Eye (tissue), 1 donor: ENCODE data around the gene SCML2.
"Not testable (repeated sequence)": the region's sequence is repeated elsewhere in the genome, so short reads cannot be mapped to it uniquely, and the experiment has no call there.

Experiments used
- DNase-seq: peaks from one replicate; pipeline ENCODE4 v3.0.0-alpha.2; 2015

Gene SCML2

GRCh38 chrX:18271309-18271708 is 83.2 kb downstream of the SCML2 start:
- DNase-seq = no peak

DNA sequence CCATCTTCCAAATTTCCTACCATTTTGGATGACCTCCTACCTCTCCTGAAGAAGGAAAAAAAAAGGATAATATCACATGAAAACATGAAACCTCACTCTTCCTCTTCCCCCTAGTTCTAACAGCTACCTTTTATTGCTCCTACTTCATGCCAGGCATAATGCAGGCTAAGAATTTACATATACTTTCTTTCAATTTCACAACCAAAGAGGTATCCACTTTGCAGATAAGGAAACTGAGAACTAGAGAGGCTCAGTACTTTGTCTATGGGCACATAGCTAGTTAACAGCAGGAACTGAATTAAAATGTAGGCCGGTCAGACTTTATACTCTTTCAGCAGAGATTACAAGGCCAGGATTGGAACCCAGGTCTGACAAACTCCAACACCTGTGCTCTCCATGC is 99.4 kb downstream of the SCML2 start:
- no peak for DNase-seq

GRCh38 chrX:18252644-18253359 is 101.7 kb downstream of the SCML2 start:
- DNase-seq = peak; percentile 1

DNA sequence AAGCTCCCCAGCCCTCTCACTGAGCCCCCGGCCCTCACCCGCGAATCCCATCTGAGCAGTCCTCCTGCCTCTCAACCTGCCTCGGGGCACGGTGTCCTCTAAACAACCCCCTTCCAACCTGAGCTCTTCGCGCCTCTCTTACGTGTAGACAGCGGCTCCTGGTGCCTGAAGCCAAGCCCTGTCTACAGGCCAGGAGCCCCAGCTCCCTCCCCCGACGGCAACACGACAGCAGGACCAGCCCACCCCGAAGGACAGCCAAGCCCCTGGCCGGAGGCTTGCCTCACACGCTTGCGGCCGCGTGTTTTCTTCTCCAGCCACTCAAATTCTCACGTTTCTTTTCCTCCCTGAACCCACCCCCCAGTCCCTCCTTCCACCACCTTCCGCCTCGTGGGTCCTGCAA is 124.8 kb downstream of the SCML2 start:
- not testable (repeated sequence) for DNase-seq

GRCh38 chrX:18228069-18228468 is 126.4 kb downstream of the SCML2 start:
- no peak for DNase-seq

DNA sequence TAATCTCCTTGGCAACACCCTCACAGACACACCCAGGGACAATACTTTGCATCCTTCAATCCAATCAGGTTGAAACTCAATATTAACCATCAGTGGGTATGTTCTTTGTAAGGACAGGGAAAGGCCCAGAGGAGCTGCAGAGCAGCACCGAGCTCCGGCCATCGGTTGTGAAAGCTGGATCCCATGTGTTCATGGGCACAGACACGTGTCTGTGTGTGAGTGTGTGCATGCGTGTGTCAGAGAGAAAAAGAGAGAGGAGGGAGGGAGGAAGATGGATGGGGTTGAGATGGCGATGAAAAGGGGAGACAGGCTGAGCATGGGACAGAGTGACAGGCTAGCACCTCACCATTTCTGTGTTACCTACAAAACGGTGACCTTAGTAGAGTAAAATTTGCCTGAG is 127.0 kb downstream of the SCML2 start:
- DNase-seq = no peak

DNA sequence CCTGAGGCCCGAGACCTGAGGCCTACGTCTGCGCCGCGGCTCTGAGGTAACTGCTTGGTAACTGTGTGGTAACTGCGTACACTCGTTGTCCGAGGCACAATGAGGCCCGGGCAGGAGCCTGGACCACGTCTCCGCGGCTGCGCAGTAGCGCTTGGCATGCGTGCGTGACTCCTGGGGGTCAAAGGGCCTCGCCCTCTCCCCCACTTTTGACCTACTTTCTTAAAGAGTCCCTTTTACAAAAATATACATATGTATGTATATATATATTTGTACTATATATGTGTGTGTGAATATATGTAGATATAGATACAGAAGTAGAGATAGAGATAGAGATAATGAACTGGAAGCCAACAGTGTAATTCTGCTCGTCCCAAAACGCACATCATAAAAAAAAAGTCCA is 133.7 kb downstream of the SCML2 start, which contains the start of gene BEND2:
Gene BEND2, minus strand, starts transcription at position 101 of the 400 bp plus-strand sequence. CDS start 136 bp downstream, outside the sequence.
- DNase-seq = no peak

- peak; percentile 56 for DNase-seq
Observed at GRCh38 chrX:18210470-18210869, 144.0 kb downstream of the SCML2 start.

GRCh38 chrX:18206657-18207056 is 147.8 kb downstream of the SCML2 start:
- DNase-seq = no peak

- DNase-seq = no peak
Observed at GRCh38 chrX:18203631-18204030, 150.9 kb downstream of the SCML2 start.

DNA sequence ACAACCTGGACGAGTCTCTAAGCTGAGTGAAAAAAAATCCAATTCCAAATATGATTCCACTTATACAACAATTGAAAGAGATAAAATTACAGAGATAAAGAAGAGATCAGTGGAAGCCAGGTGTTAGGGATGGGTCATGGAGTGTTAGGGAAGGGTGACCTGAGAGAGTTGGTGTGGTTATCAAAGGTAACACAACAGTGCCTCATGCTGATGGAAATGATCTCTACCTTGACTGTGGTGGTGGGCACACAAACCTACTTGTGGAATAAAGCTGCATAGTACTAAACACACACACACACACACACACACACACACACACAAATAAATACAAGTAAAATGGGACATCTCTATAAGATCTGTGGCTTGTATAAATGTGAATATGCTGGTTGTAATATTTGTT is 159.8 kb downstream of the SCML2 start:
- DNase-seq = no peak
